ENCODE results near the gene GBX1. TPM values are rescaled to one million over a fixed set of nuclear protein-coding genes. Genes with fewer than 3 reads are reported as not detected.

The GBX1 gene
- total RNA-seq, 4 donors from 2014 or later: not detected

DNA sequence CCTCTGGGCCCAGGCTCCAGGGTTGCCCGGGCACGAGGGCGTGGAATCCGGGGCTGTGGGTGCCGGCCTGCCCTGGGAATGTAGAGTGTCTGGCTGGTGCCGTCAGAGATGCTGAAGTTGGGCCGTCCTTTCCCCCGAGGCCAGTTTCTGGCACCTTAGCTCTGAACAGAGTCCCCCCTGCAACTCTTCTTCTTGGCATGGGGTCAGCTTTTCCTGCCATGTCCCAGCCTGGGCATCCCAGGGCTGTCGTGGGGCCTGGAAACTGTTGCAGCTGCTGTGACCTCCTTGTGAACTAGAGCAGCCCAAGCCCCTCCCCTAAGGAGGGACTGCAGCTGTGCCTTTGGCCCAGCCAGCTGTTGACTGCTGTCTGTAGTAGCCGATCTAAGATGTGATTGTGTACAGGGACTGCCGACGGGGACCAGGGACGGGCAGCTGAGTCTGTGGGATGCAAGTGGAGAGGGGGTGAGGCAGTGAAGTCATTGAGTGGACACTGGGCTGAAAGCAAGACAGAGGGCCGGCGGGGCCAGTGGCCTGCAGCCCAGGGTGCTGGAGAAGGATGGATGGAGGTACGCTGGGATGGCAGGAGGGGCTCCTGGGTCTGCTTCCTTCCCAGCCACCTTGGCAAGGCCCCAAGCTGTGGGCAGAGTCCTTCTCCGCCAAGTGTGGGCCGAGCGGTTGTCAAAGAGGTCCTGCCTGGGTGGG lies 35.8 kb downstream of the GBX1 start:
- no peaks in the 10 kb centered on the region for H3K9me3 ChIP-seq
- H3K27me3 ChIP-seq: no peaks in the 10 kb centered on the region
- no peaks in the 10 kb centered on the region for H3K4me1 ChIP-seq
- no peak for DNase-seq
- intact Hi-C loops (cut with DNase I): no loop called here
- peaks cover 73 to 77% of the 10 kb centered on the region in 2 donors for H3K36me3 ChIP-seq
- H3K4me3 ChIP-seq (replicated peaks in 1 of 3): no peak overlapping the region
- H3K27ac ChIP-seq: no peak overlapping the region
- 86 to 89% methylated on average over 11 to 15 of the region's 19 CpGs for WGBS, 2 donors
- TF ChIP-seq POLR2A (IDR thresholded peaks at IDR 0.05) (no peak), CTCF (IDR thresholded peaks at IDR 0.05) (no peak)

- H3K4me1 ChIP-seq: peaks cover 3% of the 10 kb centered on the region in 2 donors
- H3K4me3 ChIP-seq (replicated peaks in 1 of 3): no peak overlapping the region
- H3K36me3 ChIP-seq: peaks cover 71 to 74% of the 10 kb centered on the region in 2 donors
- WGBS, 2 donors: 88 to 92% methylated on average over 13 of the region's 13 CpGs
- no peaks in the 10 kb centered on the region for H3K9me3 ChIP-seq
- DNase-seq: no peak
- TF ChIP-seq CTCF (IDR thresholded peaks at IDR 0.05): no peak
- no peak for TF ChIP-seq POLR2A (IDR thresholded peaks at IDR 0.05)
- no peaks in the 10 kb centered on the region for H3K27me3 ChIP-seq
- H3K27ac ChIP-seq: no peak overlapping the region
- intact Hi-C loops (cut with DNase I): no loop called here
Observed at GRCh38 chr7:151131224-151131591, 36.3 kb downstream of the GBX1 start.

- H3K36me3 ChIP-seq: peaks cover 66 to 69% of the 10 kb centered on the region in 2 donors
- H3K27ac ChIP-seq: no peak overlapping the region
Observed at GRCh38 chr7:151130741-151131157, 36.7 kb downstream of the GBX1 start.

GRCh38 chr7:151129960-151130591 lies 37.4 kb downstream of the GBX1 start:
- H3K27ac ChIP-seq: no peak overlapping the region
- no peaks in the 10 kb centered on the region for H3K9me3 ChIP-seq
- peaks cover 13 to 15% of the 10 kb centered on the region in 2 donors for H3K4me1 ChIP-seq
- peaks cover 60 to 63% of the 10 kb centered on the region in 2 donors for H3K36me3 ChIP-seq
- TF ChIP-seq POLR2A (IDR thresholded peaks at IDR 0.05): no peak
- no peak for TF ChIP-seq CTCF (IDR thresholded peaks at IDR 0.05)
- intact Hi-C loops (cut with DNase I): no loop called here
- WGBS, 2 donors: 93 to 98% methylated on average over 9 of the region's 9 CpGs
- DNase-seq: no peak
- no peaks in the 10 kb centered on the region for H3K27me3 ChIP-seq
- H3K4me3 ChIP-seq (replicated peaks in 1 of 3): no peak overlapping the region

More at GRCh38 chr7:151130741-151131157, 36.7 kb downstream of the GBX1 start:
- H3K4me3 ChIP-seq (replicated peaks in 1 of 3): no peak overlapping the region
- H3K9me3 ChIP-seq: no peaks in the 10 kb centered on the region
- no peak for TF ChIP-seq POLR2A (IDR thresholded peaks at IDR 0.05)
- no peak for TF ChIP-seq CTCF (IDR thresholded peaks at IDR 0.05)
- peaks cover 8% of the 10 kb centered on the region in 2 donors for H3K4me1 ChIP-seq
- intact Hi-C loops (cut with DNase I): no loop called here
- WGBS, 2 donors: 93 to 96% methylated on average over 16 of the region's 17 CpGs
- H3K27me3 ChIP-seq: no peaks in the 10 kb centered on the region
- DNase-seq: no peak
